NCI-H345 treated with DMSO at 0.1 percent for 48 hours (cell line): Measurements from ENCODE around the gene ZNF638.

Experiments
- DNase-seq: peaks from one replicate; lab custom pipeline; 2025; ENCODE audit not compliant: unreplicated experiment; lab: John Stamatoyannopoulos, UW

Gene ZNF638

DNA sequence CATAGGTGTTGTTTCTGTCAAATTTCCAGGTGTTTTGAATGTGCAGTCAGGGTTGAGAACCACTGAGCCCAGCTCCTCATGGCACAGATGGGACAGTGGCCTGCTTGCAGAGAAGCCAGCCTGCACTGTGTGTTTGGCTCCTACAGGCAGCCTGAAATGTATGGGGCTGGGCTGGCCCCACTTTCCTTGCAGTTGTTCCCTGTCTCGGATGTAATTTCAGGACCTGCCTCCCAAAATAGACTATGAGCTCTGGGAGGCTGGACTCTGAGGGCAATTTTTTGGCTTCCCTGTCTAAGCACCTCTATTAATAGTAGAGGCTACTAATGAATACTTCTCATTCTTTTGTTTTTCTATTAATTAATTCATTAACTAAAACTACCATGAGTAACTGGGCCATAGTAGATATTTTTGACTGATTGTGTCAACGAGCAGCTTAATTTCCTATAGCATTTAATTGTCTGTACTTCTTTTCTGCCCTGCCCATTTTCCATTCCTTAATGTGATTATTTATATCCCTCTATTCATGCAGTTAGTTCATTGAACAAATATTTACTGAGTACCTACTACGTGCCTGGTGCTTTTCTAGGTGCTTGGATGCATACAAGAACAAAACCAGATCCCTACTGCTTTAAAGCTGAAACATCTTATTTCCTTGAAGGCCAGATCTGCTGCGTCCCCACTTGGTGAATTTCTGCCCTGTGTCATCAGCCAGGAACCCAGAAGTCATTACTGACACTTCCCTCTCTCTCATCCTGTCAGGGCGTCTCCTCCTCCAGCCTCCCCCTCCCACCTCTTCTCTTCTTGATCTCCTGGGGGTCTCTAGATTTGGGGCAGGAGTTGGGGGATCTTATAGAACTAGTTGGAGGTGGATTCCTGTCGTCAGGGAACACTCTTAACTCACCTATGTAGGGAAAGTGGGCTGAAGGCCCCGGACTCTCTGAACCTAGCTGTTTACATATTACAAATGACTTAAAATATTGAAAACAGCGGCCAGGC is 138.1 kb downstream of the ZNF638 start:
- DNase-seq: no peak

DNA sequence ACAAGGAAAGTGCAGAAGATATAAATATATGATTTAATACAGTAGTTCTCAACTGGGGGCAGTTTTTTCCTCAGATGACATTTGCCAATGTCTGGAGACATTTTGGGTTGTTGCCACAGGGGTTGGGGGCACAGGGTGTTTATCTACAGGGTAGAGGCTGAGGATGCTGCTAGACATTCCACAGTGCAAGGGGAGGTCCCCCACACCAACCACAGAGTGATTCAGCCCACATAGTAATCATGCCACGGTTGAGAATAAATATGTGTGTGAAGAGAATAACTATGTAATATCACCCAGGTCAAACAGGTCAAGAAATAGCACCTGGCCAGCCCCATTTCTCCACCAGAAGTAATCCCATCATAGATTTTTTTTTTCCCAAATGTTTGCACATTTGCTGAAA is 139.7 kb downstream of the ZNF638 start:
- no peak for DNase-seq

DNA sequence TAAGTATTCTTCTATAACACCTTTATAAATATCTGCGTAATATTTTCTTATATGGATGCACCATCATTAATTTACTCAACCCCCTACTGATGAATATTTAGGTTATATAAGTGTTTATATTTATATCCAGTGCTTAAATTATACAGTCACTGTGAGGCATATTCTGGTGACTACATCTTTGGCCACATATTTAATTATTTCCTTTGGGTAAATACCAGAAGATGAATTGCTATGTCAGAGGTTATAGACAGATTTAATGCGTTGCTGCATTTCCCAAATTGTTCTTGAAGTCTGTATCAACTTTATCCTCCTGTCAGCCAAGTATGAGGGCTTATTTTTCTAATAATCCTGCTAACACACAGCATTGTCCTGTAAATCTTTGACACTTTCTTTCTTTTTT is 140.4 kb downstream of the ZNF638 start:
- DNase-seq: no peak

DNA sequence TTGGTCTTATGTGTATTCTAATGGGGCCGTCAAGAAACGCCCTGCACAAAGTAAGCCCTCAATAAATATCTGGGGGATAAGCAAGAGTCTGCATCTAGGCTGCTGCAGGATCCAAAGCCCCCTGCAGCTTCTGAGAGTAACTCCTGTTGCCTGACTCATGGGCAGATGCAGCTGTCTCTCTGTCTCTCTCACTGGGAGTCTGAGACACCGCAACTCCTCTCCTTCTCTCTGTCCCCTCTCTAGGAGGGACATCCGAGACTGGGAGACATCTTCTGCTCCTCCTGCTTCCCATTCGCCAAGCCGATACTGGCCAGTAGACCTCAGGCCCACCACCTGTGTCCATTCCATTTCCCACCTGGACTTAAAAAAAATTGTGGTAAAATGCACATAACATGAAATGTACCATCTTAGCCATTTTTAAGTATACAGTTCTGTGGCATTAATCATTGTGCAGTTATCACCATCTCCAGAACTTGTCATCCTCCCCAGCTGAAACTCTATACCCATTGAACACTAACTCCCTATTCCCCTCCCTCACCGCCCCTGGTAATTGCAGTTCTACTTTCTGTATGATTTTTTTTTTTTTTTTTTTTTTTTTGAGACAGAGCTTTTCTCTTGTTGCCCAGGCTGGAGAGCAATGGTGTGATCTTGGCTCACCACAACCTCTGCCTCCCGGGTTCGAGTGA is 141.9 kb downstream of the ZNF638 start:
- no peak for DNase-seq

DNA sequence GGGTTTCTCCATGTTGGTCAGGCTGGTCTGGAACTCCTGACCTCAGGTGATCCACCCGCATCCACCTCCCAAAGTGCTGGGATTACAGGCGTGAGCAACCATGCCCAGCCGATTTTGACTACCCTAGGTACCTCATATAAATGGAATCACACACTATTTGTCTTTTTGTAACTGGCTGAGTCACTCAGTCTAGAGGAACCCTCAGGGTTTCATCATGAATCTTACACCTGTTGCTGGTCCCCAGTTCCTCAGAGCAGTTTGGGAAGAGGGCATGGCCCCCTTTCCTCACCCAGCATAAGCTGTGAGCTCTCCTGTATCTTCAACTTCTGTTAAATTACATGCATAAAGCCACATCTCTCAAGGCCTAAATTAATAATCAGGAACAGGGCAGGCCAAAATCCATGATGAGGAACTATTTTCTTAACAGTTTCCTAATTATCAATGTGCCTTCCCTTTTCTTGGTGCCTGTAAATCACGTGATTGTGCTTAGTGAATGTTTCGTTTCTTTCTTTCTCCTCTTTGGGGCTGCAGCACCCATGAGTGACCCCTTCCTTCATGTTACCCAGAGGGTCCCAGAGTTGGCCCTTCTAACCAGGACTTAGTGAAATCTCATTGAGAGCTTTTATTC is 142.6 kb downstream of the ZNF638 start:
- DNase-seq: no peak

DNA sequence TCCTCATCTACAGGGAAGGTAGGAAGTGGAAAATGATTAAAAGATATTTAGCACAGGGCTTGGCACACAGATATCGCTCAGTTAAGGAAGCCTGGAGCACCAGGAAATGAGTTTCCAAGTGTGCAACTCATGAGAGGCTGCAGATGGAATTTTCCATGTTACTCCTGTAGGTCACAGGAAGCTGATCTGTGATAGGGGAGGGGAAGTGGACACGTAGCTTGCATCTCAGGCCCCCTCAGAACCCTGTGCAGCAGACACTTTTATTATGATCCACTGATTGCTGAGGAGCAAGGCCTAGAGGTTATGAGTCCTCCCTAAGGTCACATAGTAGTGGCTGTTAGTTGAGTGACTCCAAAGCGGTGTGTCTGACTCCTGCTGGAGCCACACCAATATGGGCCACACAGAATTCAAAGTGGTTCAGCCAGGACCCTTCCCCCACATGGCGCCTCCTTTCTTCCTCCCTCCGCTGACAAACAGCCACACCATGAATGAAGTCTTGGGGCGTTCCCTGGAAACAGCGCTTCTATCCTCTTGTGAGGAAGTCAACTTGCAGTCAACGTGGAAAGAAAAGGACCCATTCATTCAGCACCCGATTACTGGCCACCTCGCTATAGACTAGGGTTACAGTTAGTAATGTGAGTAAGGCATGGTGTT is 143.3 kb downstream of the ZNF638 start:
- no peak for DNase-seq

DNA sequence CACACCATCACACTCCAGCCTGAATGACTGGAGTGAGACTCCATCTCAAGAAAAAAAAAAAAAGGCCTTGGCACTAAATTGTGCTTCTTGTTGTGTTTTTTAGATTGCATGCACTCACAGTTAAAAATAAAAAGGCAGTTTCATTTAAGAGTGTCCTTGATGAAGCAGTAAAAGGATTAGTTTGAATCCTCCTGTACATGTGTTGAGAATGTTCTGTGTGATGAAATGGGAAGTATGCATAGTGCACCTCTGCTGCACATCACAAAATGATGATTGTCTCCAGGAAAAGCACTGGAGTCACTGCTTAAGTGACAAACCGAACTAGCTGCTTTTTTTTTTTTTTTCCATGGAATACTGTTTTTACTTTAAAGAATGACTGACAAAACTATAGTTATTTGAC is 144.9 kb downstream of the ZNF638 start:
- no peak for DNase-seq

DNA sequence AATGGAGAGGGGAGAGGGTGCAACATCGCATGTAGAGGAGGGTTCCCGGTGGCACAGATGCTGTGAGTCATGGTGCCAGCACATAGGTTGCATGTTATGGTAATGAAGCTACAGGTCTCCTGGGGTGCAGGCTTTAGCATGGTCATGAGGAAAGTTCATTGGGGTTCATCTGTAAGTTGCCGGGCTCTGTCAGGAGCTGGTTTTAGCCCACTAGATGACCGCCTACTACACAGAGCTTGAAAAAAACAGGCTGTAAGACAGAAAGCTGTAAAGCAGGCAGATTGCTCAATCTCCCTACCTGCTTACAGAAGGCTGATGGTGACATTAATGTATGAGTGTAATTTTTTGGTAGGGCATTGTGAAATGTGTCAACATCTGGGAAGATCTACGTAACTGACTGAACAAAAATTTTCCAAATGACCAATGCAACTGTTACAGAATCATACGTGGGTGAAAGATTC is 145.7 kb downstream of the ZNF638 start:
- no peak for DNase-seq

DNA sequence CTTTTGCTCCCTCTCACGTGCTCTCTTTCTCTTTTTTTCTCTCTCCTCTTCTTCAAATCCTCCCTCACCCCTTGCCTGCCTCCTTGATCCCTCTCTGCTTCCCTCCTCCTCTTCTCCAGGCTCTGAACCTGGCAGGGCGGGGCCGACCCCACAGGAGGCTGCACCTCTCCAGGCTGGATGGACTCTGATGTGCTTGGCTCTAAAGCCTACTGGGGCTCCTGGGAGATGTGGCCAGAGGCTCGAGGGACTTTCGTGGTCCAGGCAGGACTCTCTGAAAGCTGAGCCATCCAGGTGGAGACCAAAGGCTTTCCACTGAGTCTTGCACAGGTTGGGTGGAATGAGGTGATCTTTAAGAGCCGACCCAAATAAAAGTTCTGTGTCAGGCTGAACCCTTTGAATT is 147.2 kb downstream of the ZNF638 start:
- DNase-seq: no peak

DNA sequence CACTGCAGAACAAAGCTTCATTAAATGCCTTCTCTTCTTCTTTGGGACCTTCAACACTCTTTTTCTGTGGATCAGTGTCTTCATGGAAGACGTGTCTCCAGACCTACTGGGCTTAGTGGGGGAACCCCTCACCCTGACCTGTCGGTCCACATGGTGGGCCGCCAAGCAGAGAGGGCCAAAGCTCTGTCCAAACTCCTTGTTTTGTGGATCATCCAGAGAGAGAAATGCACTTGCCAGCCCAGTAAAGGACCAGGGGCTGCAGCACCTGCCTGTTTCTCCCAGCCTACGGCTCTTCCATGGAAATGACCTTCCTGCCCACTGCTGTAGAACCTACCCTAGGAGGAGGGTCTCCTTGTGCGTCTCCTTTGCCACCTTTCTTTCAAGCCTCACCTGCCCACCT is 147.7 kb downstream of the ZNF638 start:
- DNase-seq: no peak

DNA sequence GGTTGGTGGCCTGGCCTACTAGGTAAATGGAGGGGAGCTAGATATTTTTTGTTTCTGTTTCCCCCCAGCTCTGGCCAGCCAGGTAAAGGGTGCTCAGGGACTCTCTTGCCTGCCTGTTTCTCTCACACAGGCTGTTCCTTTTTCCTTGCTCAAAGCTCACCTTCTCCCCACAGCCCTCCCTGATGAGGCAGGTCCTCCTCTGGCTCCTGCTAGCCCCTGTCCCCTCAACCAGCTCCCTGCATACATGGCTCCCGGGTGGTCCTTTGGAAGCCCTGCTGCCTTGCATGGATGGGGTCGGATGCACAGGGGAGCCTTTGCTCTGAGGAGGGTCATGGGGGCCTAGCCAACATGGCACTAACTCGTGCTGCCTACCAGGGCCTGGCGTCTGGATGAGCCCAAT is 149.5 kb downstream of the ZNF638 start:
- DNase-seq: no peak

DNA sequence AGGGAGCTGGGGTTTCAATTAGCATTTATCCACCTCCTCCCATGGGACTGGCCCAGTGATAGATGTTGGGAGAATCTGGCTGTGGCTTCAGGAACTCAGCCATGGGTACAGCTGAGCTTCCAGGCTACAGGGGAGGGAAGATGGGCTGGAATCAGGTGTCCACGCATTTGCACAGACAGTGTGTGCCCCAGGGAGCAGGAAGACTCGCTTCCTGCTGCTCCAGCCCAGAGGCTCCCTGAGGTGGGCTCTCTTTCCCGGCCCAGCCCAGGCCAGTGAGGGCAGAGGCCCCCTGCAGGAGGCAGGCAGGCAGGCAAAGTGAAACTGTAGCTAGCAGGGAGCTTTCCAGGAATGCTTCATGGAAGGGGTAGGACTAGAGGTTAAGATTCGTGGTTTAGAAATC is 150.5 kb downstream of the ZNF638 start:
- no peak for DNase-seq

DNA sequence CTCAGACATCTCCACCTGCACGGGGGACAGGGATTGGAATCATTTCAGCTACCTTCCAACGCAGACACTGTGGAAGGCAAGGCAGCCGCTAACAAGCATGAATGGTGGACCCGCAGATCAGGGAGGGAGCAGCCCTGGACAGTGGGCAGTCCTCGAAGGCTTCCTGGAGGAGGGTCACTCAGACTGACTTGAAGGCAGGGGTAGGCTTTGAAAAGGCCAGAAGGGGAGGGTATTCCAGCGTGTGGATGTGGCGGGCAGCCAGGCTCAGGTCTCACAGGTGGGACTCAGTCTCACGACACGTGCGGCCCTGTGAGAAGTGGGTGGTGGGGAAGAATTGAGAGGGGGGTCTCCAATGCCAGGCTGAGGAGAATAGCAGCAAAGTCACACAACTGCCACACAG is 151.7 kb downstream of the ZNF638 start:
- DNase-seq: no peak

DNA sequence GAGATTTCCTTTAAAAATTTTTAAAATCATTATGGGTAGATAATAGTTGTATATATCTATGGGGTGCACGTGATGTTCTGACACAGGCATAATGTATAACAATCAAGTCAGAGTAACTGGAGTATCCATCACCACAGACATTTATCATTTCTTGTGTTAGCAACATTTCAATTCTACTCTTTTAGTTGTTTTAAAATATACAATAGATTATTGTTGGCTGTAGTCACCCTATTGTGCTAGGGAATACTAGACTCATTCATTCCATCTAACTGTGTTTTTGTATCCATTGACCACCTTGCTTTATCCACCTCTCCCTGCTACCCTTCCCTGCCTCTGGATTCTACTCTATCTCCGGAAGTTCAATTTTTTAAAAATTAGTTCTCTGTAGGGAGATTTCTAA is 152.8 kb downstream of the ZNF638 start:
- DNase-seq: no peak
